HG02588 (cell line): ENCODE measurements around the gene THTPA.

Source experiments
- ATAC-seq: cut with Tn5 transposase; IDR thresholded peaks from one replicate; pipeline ENCODE4 v1.9.1; 2021; ENCODE audit warnings: mild to moderate bottlenecking, moderate library complexity; ENCODE audit not compliant: unreplicated experiment

The THTPA gene

GRCh38 chr14:23550812-23551265 is 5.2 kb upstream of the THTPA start:
- ATAC-seq: no peak

- ATAC-seq: peak; percentile 44
Measured at GRCh38 chr14:23551266-23552028, 4.6 kb upstream of the THTPA start, which contains the start of gene ZFHX2. Gene ZFHX2 (minus strand): TSS chr14:23551765. CDS start chr14:23535325, 16,440 bp downstream.

- ATAC-seq: no peak
Measured at GRCh38 chr14:23555533-23555881, 564 bp upstream of the THTPA start.

- no peak for ATAC-seq
Measured at GRCh38 chr14:23556700-23557440, 799 bp downstream of the THTPA start.

- ATAC-seq: no peak
Measured at GRCh38 chr14:23557521-23557920, 1.4 kb downstream of the THTPA start.

GRCh38 chr14:23557946-23558345 is 1.9 kb downstream of the THTPA start:
- ATAC-seq: no peak

GRCh38 chr14:23558346-23559009 is 2.4 kb downstream of the THTPA start:
- ATAC-seq: no peak

- no peak for ATAC-seq
Measured at GRCh38 chr14:23559010-23559925, 3.2 kb downstream of the THTPA start.

GRCh38 chr14:23559926-23560520 is 4.0 kb downstream of the THTPA start:
- ATAC-seq: no peak

- no peak for ATAC-seq
Measured at GRCh38 chr14:23561259-23561658, 5.2 kb downstream of the THTPA start.

- ATAC-seq: no peak
Measured at GRCh38 chr14:23561873-23562821, 6.1 kb downstream of the THTPA start.

- ATAC-seq: no peak
Measured at GRCh38 chr14:23562822-23563472, 6.9 kb downstream of the THTPA start.

- no peak for ATAC-seq
Measured at GRCh38 chr14:23563473-23564180, 7.6 kb downstream of the THTPA start.

GRCh38 chr14:23564181-23564812 is 8.2 kb downstream of the THTPA start:
- no peak for ATAC-seq

GRCh38 chr14:23564876-23565275 is 8.8 kb downstream of the THTPA start:
- ATAC-seq: no peak

GRCh38 chr14:23565626-23566025 is 9.6 kb downstream of the THTPA start:
- no peak for ATAC-seq

GRCh38 chr14:23566112-23566777 is 10.2 kb downstream of the THTPA start:
- no peak for ATAC-seq
